Neural progenitor cell (in vitro differentiated cells): ENCODE measurements around the gene ULK4.

Experiments
- CTCF ChIP-seq: fragments of 200-600 bp; sonication (generic); IDR thresholded peaks from 2 replicates; pipeline ENCODE4 v1.5.1; 2017; ENCODE audit warnings: antibody characterized with exemption, mild to moderate bottlenecking
- EZH2 ChIP-seq: fragments of 200-600 bp; sonication (generic); IDR thresholded peaks from 2 replicates; pipeline ENCODE4 v1.6.1; 2017; ENCODE audit warnings: antibody characterized with exemption, mild to moderate bottlenecking, moderate library complexity
- EZH2phosphoT487 ChIP-seq: fragments of 200-600 bp; sonication (generic); IDR thresholded peaks from 2 replicates; pipeline ENCODE4 v1.6.1; 2017; ENCODE audit warnings: antibody characterized with exemption

- TF ChIP-seq CTCF (no peak), EZH2phosphoT487 (no peak), EZH2 (no peak)
Measured at GRCh38 chr3:41518626-41519025, 443.3 kb downstream of the ULK4 start.
